Measurements from ENCODE around the gene GALNT18.
"Not testable (repeated sequence)": the region's sequence is repeated elsewhere in the genome, so short reads cannot be mapped to it uniquely, and the experiment has no call there.

GALNT18 gene

GRCh38 chr11:11449327-11449726, 172.5 kb downstream of the GALNT18 start:
- DNase-seq: no peak

- DNase-seq: no peak
Observed at GRCh38 chr11:11448626-11449025, 173.2 kb downstream of the GALNT18 start.

- DNase-seq: not testable (repeated sequence)
Observed at GRCh38 chr11:11447601-11448000, 174.2 kb downstream of the GALNT18 start.

- DNase-seq: no peak
Observed at GRCh38 chr11:11446967-11447366, 174.8 kb downstream of the GALNT18 start.

- no peak for DNase-seq
Observed at GRCh38 chr11:11446564-11446963, 175.2 kb downstream of the GALNT18 start.

- no peak for DNase-seq
Observed at GRCh38 chr11:11445441-11446185, 176.2 kb downstream of the GALNT18 start.

DNA sequence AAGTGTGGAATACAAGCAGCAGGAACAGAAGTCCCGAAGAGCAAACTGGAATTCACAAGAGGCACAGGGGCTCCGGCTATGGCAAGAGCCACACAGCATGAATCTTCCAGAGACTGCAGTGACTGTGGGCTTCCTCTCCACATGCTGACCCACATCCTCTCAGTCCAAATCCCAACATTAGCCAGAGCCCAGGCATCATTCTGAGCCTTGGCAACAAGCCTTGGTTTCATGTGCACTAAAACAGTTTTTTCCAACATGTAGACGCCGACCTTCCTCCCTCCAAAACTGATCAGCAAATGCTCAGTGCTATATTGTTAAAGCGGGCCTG, 177.0 kb downstream of the GALNT18 start:
- no peak for DNase-seq

DNA sequence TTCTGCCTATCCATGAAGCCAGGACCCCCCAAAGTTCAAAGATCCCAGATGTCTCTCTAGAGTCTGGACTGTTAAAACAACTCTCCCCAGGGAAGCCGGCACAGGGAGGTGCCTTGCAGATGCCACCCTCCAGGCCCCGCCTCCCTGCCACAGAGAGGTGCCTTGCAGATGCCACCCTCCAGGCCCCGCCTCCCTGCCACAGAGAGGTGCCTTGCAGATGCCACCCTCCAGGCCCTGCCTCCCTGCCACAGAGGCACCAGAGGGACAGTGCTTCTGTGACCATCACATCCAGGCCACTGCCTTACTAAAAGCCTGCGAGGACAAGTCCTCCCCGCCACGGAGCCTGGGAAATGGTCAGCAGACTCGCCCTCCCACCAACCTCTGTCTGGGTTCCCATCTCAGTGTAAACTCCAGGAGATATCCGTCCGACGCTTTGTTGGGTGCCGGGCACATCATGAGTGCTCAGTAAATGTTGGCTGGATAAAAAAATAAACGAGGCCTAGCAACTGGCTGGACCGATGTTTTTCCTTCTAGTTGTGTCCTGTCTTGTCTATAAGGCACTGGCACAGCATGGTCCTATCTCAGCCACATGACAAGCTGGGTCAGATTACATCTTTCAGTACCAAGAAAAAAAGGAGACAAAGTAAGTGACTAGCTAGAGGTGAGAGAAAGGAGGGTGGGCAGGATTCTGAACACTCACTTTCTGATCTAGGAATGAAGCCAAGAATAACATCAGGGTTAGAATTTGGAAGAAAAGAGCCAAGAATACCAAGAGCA, 177.6 kb downstream of the GALNT18 start:
- DNase-seq: no peak

DNA sequence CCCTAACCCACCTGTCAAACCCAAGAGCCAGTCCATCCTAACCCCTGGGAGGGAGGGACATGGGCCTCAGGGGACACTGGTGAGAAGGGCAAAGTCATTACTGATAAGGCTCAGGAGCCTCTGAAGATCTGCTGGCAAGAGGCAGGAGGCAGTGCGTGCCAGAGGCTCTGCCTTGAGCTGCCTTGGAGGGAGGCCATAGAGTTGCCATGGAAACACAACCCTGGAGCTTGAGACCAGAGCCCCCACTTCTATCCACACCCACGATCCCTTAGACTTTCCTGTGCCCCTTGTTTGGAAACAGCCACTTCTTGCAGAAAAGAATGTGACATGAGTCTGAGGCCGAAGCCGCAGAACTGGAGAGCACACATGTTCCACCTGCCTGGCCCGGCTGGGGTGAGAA, 179.0 kb downstream of the GALNT18 start:
- no peak for DNase-seq

- DNase-seq: no peak
Observed at GRCh38 chr11:11441516-11441915, 180.3 kb downstream of the GALNT18 start.

GRCh38 chr11:11441091-11441490, 180.7 kb downstream of the GALNT18 start:
- DNase-seq: no peak

- no peak for DNase-seq
Observed at GRCh38 chr11:11440144-11440543, 181.7 kb downstream of the GALNT18 start.

- DNase-seq: no peak
Observed at GRCh38 chr11:11439591-11439990, 182.2 kb downstream of the GALNT18 start.

GRCh38 chr11:11436715-11437313, 185.0 kb downstream of the GALNT18 start:
- no peak for DNase-seq

DNA sequence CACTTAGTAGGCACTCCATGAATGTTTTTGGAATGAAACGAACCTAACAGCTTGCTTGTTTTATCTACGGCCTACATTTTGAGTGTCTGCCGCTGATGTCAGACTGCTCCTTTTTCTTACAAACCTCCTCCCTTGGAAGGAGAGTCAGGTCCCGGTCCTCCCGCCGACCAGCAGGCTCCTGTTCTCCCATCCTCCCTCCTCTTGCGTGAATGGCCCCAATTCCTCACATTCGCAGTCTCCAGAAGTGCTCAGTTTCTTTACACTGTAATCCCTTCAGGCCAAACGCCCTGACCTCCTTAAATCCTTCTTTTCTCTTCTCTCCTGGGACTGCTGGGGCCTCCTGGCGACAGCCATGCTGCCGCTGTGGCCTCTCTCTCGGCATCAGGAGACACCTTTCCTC, 186.2 kb downstream of the GALNT18 start:
- no peak for DNase-seq

- DNase-seq: no peak
Observed at GRCh38 chr11:11433960-11434359, 187.8 kb downstream of the GALNT18 start.

GRCh38 chr11:11432621-11433319, 189.0 kb downstream of the GALNT18 start:
- DNase-seq: no peak

- no peak for DNase-seq
Observed at GRCh38 chr11:11430431-11430830, 191.4 kb downstream of the GALNT18 start.

DNA sequence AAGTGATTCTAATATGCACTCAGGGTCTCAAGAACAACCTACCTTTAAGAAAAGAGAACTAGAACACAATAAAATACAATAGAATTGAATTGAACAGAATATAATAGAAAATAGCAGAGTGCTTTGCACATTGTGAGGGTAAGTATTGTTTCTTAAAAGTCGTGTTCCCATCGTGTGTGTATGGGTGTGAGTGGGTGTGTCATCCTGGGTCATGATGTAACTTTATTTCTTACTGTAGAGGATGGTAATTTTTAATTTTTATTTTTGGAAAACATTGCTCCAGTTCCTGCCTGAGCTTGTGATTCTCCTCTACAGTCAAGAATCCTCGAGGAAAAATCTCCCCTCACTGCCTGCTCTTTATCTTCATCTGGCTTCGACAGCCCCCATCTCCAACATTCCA, 193.1 kb downstream of the GALNT18 start:
- no peak for DNase-seq

DNA sequence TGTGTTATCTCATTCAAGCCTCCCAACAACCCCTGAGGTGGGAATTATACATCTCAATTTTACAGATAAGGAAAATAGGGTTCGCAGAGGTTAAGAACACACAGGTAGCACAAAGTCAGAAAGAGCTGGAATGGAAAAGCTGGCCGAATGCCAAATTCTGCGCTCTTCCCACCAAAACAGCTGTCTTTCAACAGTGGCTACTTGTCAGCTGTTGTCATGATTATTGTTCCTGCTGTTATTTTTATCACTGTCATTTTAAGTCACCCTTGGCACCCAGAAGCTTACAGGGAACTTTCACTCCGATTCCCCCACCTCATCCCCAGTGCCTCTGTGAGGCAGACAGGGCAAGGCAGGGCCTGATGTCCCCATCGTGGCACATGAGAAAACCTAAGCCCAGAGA, 194.3 kb downstream of the GALNT18 start:
- DNase-seq: no peak

DNA sequence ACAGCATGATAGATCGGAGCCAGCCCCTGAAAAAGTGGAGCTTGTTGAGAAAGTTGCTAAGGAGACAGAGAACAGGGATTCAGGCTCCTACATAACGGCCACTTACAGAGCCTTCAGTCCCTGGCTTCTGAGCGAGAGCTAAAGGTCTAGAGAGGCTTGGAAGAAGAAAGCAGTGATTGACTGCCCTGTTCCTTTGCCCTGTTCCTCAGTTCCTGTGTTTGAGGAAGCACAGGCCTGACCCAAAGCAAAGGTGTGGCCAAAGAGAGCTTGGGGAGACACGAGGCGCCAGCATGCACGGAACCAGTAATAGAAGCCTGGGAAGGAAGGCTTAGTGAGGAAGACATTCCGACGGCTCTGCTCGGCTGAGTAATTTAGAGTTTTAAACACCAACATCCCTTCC, 194.7 kb downstream of the GALNT18 start:
- DNase-seq: no peak

GRCh38 chr11:11426226-11426952, 195.4 kb downstream of the GALNT18 start:
- no peak for DNase-seq

- DNase-seq: no peak
Observed at GRCh38 chr11:11425806-11426205, 196.0 kb downstream of the GALNT18 start.

All from stimulated activated naive CD4-positive, alpha-beta T cell treated with Interleukin-2 at 50 U/mL for 16 hours (primary cell).